ENCODE data around the gene ESPNL.
"Not testable (repeated sequence)": the region's sequence is repeated elsewhere in the genome, so short reads cannot be mapped to it uniquely, and the experiment has no call there.

Gene ESPNL

DNA sequence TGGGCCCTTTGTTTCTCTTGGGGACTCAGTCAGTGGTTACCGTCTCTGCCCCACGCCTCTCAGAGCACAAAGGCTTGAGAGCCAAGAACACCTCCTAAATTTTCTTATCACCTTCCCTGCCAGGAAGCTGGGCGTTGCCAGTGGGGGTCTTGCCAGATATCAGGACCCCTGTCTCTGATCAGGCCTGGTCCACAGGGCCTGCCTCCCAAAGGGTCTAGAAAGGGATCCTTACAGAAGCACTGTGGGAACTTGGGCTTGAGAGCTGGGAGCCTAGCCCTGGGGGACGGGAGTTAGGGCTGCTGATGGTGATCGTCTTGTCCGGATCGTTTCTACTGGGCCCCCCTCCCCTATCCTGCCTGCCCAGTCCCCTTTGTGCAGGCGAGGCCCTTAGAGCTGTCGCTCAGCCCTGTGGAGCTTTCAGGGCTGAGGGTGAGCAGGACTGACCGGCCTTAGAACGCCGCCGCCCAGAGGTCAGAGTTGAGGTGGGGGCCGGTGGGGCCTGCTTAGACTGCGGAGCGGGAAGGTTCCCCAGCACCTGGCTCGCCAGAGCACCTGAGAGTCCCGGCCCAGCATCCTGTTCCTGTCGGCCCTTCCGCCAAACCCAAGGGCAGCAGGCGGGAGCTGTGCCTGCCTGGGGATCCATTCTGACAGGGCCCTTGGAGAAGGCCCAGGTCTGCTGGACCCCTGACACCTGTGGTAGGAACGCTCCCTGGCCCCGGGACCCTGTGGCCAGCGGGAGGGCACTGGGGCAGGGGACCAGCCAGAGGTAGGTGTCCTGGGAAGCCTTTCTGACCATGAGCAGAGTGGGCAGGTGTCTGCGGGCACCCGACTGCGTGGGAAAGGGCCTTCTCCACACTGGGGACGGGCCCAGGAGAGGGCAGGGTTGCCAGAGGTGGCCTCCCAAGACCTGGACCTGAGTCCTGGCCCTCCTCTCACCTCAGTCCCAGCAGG lies 956 bp downstream of the ESPNL start:
- no peak for DNase-seq

DNA sequence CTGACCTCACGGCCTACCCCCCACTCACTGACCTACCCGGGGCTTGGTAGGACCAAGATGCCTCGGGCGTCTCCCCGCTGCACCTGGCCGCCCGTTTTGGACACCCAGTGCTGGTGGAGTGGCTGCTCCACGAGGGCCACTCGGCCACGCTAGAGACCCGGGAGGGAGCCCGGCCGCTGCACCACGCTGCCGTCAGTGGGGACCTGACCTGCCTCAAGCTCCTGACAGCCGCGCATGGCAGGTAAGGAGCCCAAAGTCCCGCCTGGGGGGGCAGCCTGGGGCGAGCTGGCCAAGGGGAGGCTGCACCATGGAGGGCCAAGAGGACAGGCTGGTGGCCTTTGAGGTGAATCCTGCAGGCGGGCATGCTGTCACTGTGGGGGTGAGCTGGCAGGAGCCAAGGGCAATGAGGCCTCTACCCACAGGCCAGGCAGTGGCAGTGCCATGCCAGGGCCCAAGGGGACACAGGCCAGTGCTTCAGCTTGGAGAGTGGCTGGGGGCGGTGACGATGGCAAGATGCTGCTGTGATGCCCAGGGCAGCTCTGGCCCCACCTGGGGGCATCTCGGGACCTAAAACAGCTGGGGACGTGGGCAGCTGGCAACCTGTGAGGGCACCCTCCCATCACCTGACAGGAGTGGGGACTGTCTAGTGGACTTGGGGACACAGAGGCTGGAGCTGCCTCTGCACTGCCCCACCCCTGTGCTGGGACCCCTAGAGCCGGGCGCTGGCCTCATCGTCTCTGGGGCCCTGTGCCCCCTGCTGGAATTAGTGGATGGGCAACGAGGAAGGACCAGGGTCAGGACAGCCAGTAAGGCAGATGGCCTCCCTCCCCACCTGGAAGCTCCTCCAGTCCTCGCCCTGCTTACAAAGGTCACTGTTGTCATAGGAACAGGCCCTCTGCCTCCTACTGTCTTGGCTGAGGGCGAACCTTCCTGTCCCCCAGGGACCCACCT lies 2.0 kb downstream of the ESPNL start:
- no peak for DNase-seq

DNA sequence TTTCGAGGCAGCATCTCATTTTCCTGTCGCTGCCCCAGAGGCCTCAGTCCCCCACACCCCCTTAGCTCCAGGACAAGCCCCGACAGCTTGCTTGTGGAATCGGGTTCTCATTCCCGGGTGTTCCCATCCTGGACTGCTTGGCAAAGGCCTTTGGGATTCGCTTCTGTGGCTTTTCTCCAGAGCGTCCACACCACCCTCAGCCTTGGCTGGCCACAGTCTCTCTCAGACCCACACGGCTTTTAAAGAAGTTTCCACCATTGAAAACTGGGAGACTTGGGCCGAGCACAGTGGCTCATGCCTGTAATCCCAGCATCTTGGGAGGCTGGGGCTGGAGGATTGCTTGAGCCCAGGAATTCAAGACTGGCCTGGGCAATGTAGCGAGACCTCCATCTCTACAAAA lies 2.7 kb downstream of the ESPNL start:
- DNase-seq, result no peak

DNA sequence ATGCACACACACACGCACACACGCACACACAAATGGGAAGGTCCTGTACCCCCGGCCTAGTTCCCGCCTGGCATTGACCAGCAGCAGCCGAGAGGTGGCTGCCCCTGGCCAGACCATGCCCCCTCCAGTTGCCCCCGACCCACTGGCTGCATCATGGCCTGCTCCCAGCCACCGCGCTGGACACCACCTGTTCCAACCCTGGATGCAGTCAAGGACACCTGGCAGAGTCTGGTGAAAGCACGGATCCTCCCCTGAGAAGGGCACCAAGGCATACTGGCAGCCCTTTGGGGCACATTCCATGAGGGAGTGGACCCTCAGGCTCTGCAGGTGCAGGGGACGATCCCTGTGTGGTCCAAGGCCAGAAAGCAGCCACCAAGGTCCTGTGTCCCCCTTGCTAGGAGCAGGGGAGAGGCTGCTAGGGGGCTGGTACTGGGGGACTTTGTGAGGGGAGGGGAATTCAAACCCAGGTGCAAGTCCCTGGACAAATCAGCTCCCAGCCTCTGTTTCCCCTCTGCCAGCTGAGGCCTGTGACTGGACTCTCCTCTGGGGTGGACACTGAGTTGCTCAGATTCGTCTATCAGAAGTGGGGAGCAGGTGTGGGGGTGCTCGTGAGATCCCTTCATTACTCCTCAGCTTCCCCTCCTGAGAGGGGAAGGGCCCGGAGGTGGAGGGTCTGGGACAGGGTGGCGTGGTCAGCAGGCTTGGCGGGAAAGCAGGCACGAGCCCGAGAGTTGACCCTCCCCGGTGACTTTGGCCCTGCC lies 3.5 kb downstream of the ESPNL start:
- DNase-seq, result no peak

DNA sequence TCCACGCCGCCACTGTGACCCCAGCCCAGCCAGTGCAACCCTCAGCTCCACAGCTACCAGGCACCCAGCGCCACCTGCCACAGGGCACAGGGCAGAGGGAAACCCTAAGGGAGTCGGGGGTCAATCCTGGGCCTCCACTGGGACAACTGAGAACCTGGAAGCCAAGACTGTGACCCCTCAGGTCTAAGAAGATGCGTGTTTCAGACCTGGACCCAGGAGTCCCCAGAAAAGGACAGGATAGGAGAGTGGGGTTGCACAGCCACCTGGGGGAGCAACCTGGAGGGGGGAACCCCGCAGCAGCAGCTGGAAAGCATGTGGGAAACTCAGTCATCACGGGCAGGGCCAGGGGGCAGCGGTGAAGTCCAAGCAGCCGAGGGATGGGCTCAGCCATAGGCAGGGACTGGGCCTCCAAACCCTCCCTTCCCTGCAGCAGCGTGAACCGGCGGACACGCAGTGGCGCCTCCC lies 4.1 kb downstream of the ESPNL start:
- no peak for DNase-seq

DNA sequence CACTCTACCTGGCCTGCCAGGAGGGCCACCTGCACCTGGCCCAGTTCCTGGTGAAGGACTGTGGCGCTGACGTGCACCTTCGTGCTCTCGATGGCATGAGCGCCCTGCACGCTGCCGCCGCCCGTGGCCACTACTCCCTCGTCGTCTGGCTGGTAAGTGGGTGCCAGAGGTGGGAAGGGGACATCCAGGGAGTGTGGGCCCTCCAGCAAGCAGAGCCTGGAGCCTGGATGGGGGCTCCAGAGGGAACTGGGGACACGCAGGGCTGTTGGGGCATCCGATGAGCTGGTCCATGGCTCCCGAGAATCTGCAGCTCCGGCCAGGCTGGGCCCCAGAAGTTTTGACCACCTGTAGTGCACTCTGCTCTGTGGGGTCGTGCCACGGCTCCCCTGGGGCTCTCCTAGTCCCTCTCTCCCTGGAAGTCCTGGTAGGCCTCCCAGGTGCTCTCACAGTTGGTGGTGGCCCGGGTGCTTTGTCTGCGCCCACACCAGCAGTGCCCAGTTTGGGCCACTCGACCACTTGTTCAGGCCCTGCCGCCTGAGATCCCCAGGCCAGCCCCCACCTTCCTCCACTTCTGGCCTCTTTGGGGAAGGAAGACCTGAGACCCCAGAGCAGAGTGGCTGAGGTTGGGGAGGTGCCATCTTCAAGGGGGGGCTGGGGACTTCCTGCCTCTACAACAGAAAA lies 4.7 kb downstream of the ESPNL start:
- DNase-seq, result no peak

DNA sequence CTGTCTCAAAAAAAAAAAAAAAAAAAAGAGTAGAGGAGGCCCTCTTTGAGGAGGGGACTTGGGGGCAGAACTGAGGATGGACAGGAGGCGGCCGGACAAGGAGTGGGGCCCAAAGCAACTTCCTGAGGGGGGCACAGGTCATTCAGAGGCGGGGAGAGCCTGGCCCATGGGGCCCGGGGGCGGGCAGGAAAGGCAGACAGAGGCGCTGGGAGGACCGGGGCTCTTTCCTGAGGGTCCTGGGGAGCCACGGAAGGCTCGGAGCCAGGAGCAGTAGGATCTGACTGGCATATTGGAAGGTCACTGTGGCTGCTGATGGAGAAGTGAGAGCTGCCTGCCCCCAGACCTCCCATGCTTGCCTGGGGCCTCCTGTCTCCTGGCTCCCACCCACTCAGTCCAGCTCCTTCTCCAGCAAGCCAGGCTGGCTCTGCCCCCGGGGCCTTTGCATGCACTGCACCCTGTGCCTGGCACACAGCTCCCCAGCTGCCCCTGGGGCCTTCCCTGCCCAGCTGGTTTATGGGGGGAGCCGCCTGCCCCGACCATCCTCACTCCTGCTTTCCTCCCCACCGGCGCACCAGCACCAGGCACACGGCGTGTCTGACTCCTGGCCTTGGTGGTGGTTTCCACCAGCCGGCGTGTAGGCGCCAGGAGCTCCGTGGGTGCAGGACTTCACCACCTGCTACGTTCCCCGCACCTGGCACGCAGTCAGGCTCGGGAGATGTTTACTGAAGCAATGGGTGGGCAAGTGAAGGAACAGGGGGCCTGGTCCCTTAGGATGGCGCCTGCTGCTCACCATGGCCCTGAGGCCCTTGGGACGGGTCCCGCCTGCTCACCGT lies 5.6 kb downstream of the ESPNL start:
- no peak for DNase-seq

DNA sequence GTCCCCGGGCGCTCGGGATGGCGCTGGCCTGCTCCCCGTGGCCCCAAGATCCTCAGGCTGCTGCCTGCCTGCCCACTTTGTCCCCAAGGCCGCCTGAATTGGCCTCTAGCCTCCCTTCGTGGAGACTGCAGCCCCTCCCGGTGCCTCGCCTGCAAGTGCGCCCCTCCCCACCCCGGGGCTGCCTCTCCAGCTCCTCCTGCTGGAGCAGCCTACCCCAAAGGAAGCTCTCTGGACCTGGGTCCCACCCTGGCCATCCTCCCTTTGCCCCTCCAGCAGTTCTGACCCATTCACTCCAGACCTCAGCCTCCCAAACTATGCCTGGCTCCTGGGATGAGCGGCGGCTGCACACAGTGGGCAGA lies 6.2 kb downstream of the ESPNL start:
- DNase-seq, result no peak

DNA sequence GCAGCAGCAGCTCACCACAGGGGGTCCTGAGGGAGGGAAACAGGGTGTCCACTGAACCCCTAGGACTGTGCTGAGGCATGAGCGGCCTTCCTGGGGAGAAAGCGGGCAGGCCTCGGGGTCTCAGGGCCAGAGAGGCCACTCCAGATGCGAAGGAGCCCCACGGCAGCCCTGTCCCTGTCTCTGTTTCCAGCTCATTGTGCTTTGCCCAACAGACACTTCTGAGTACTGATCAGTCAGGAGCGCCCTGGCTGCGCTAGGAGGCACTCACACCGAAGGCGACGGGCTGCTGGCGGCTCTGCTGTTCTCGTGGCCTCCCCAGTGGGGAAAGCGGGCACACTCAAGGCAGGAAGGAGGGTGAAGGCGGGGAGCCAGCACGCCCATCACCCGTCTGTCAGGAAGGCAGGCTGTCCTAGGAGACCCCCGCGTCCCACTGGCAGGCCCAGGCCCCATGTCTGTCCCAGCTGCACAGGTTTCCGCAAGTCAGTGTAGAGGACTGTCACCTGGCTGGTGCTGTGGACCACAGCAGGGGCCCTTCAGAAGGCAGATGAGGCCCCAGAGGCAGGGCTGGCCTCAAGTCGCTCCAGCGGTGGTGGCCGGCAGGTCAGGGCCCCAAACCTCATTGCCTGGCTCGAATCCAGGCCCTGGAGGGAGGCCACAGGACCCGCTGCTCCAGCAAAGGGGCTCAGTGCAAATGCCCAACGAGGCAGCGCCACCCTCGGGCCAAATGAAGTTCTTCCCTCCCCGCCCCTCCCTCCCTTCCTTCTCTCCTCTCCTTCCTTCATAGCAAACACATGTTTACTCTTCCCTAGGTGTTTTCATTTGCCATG lies 6.8 kb downstream of the ESPNL start:
- no peak for DNase-seq

DNA sequence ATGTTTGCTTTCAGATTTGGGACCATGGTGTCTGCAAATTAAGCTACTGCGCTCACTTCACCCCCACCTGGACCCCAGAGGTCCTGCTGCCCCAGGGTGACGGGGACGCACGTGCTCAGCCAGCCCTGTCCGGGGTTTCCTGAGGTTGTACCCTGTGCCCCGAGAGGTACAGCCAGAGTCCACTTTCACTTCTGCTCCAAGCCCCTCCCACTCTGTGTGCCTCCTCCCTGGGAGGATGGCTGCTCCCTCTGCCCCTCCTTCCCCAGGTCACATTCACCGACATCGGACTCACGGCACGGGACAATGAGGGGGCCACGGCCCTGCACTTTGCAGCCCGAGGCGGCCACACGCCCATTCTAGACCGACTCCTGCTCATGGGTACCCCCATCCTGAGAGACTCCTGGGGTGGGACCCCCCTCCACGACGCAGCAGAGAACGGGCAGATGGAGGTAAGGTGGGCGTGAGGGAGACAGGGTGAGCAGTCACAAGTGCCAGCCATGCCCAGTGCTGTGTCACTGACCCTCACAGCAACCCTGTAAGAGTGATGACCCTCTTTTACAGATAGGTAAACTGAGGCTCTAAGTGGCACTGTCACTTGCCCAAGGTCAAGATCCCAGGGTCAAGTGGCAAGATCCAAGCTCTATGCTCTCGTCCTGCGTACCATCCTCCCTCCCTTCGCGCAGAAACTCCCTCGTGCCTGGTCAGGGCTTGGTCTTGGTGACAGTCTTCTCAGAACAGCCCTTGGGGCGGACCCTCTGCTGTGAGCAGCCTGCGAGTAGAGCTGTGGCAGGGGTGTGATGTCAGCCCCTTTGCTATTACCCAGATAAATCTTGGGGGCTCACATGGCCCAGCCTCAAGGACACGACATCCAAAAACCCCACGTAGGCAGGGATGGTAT lies 7.6 kb downstream of the ESPNL start:
- DNase-seq, result no peak

DNA sequence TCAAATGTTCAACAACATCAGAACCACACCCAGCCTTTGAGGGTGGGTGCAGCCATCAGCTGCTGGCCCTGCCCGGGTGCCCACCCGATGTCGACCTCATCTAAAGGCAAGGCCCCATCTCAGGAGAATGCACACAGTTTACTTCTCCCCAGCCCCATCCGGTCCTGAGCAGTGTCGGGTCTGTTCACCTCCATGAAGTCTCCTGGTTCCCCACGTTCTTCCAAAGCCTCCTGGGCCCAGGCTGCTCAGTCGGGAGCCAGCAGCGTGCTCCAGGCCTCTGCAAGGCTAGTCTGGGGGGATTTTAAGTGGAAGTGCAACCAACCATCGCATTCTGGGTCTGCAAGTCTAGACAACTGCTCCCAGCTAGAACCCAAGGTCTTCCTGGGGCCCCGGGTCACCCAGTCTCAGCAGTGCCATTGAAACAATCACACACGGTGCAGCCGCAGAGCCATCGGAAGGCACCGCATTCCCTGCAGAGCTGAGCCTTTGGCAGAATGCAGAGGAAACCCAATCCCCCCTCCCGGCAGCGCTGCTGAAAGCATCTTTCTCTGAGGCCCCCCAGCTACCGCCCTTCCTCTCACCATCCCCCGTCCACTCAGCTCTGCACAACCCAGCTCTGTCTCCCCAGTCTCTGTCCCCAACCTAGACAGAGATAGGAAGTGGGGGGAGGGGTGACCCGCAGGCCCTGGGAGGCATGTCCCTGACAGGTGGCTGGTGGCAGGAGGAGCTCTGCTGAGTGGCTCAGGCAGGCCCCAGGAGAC lies 8.5 kb downstream of the ESPNL start:
- no peak for DNase-seq

DNA sequence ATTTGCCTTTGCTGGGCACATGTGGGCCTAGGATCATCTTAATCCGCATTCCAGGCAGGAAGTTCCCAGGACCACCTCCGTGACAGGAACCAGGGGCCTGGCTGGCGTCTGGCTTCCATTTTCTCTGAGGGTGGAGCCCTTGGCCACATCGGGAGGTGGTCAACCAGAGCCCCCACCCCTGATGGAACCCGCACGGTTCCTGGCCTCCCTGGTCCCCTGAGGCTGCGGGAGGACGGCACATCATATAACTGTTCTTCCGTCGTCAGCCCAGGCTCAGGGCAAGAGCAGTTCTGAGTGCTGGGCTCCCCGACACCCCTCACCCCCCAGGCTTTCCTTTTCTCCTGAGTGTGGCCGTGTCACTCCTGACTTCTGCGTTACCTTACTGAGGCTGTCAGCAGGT lies 13.5 kb downstream of the ESPNL start:
- DNase-seq, result no peak

DNA sequence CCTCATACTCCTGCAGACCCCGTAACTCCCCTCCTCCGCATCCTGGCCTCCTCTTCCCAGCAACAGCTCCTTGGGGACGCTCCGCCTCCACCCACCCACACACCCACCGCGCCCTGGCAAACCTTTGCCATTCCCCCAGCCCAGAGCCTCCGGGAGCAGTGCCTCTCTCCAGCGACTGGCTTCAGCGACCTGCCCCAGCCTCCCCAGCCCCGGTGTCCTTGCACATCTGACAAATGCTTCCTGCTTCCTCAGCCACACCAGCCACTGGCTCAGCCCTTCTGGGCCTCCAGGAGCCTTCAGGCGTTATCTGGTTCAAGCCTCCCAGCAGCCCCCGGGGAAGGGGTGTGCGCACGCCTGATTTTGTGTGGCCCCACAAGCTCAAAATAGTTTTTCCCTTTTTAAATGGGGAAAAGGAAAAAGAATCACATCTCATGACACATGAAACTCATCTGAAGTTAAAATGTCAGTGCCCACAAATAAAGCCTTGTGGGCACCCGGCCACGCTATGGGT lies 14.2 kb downstream of the ESPNL start:
- DNase-seq, result no peak

DNA sequence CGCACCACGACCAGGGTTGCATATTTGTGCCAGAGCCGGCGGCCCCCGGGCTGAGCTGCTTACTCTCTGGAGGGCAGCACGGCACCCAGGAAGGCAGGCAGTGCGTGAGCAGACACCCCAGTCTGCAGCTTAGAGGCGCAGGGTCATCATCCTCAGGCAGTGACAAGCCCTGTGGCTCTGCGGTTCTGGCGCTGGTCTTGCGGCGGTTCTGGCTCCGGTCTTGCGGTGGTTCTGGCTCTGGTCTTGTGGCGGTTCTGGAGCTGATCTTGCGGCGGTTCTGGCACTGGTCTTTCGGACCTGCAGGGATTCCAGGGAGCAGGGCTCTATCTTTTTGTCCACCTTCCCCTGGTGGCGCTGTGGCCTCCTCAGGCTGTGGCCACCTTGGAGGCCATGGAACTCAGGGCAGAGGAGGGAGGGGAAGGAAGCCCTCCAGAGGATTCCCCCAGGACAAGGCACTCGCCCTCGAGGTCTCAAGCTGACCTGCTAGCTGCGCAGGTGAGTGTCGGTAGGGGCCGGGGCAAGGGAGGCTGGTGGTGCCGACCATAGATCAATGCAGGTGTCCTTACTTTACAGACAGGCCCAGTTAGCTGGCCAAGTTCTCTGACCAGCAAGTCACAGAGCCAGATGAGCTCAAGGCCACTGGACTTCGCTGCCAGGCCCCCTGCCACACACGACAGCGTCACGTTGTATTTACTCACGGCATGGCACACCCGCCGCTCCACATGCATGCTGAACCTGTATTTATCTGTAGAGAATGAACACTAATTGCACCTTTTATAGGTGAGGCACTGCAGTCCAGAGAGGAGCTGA lies 14.9 kb downstream of the ESPNL start:
- no peak for DNase-seq

DNA sequence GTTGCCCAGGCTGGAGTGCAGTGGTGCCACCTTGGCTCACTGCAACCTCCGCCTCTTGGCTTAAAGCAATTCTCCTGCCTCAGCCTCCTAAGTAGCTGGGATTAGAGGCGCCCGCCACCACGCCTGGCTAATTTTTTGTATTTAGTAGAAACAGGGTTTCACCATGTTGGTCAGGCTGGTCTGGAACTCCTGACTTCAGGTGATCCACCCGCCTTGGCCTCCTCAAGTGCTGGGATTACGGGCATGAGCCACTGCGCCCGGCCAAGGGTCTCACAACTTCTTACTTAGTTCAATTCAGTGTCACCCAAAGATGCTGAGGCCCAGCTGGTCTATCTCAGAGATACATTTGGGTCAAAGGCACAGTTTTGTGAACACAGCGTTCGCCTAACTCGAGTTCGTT lies 15.6 kb downstream of the ESPNL start:
- DNase-seq, result not testable (repeated sequence)

DNA sequence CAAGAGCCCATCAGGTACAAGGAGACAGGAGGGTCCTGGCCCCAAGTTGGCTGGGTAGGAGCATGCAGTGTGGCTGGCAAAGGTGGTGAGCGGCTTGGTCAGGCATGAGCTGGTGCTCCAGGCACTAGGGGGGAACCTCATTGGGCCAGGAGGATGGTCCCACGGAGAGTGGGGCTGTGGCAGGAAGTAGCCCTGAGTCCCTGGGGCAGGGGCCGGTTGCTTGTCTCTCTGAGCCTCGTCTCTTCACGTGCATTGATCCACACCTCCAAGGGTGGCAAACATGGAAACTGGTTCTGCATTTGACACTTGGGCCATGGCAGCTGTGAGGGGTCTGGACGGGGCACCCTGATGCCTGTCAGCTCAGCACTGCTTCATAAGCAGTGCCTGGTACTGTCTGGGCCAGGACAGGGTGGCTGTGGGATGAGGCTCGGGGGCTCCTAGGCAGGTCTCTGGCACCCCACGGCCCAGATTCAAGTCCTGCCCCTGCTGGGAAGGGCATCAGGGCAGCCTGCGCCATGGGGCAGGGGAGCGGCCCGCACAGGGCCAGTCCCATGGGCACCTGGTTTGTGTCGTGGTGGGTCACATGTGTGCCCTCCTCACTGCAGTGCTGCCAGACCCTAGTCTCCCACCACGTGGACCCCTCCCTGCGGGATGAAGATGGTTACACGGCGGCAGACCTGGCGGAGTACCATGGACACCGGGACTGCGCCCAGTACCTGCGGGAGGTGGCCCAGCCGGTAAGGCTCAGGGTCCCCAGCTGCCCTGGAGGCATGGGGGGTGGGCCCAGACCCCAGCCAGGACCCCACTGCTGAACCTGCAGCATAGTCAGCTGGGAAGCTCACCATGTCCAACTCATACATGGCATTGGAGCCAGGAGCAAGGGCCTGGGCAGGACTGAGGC lies 16.4 kb downstream of the ESPNL start:
- DNase-seq, result no peak

Data from NCI-H1092 (cell line).